ENCODE data around the gene OXTR. TPM values are rescaled to one million over a fixed set of nuclear protein-coding genes. Genes with fewer than 3 reads are reported as not detected.

The OXTR gene
- total RNA-seq, 1 experiment from 2014 or later: 0.63 TPM

DNA sequence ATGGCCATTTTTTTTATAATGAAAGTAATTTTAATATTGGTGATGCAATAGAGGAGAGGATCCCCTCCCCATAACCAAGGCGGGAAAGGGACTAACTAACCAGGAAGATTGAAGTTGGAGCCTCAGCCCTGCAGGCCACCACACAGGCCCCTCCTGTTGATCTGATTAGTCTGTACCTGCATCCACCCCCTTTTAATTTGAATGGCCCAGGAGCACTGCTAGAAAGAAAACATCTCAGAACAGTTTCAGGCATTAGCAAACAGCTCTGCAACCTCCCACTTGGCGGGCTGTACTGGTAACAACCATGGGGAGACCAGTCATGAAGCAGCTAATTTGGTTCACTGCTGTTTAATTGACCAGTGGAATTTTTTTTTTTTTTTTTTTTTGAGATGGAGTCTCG, 25.5 kb downstream of the OXTR start:
- CTCF ChIA-PET: interaction anchor here (1.6 kb wide), 1 partner anchor 26 kb away, joined by 6 read pairs; the partner anchor contains the start of gene OXTR
- DNase-seq (ENCODE audit: unreplicated experiment): no peak
- TF ChIP-seq, protein P1, sequence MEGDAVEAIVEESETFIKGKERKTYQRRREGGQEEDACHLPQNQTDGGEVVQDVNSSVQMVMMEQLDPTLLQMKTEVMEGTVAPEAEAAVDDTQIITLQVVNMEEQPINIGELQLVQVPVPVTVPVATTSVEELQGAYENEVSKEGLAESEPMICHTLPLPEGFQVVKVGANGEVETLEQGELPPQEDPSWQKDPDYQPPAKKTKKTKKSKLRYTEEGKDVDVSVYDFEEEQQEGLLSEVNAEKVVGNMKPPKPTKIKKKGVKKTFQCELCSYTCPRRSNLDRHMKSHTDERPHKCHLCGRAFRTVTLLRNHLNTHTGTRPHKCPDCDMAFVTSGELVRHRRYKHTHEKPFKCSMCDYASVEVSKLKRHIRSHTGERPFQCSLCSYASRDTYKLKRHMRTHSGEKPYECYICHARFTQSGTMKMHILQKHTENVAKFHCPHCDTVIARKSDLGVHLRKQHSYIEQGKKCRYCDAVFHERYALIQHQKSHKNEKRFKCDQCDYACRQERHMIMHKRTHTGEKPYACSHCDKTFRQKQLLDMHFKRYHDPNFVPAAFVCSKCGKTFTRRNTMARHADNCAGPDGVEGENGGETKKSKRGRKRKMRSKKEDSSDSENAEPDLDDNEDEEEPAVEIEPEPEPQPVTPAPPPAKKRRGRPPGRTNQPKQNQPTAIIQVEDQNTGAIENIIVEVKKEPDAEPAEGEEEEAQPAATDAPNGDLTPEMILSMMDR (IDR thresholded peaks at IDR 0.05; ENCODE audit: unreplicated experiment): no peak
- intact Hi-C loops (cut with micrococcal nuclease): loop anchor here (10.0 kb wide), 1 partner anchor 299 kb away; no protein-coding TSS in a partner anchor
- H3K4me3 Mint-ChIP-seq (ENCODE audit: unreplicated experiment): no peak overlapping the region
- peaks cover 7% of the 10 kb centered on the region for H3K36me3 Mint-ChIP-seq (ENCODE audit: insufficient read depth, unreplicated experiment)
- no TSS peak for BruUV-seq (replicated peaks)
- H3K27ac Mint-ChIP-seq (ENCODE audit: low read depth, unreplicated experiment): no peak overlapping the region
- no peaks in the 10 kb centered on the region for H3K27me3 Mint-ChIP-seq (ENCODE audit: insufficient read depth, unreplicated experiment)
- H3K9me3 Mint-ChIP-seq (ENCODE audit: unreplicated experiment): no peaks in the 10 kb centered on the region
- POLR2A ChIA-PET: interaction anchor here (0.6 to 1.8 kb wide), 2 partner anchors 14 to 234 kb away, joined by 3 to 6 read pairs; no protein-coding TSS in a partner anchor
- peaks cover 38% of the 10 kb centered on the region for H3K4me1 Mint-ChIP-seq (ENCODE audit: insufficient read depth, unreplicated experiment)

DNA sequence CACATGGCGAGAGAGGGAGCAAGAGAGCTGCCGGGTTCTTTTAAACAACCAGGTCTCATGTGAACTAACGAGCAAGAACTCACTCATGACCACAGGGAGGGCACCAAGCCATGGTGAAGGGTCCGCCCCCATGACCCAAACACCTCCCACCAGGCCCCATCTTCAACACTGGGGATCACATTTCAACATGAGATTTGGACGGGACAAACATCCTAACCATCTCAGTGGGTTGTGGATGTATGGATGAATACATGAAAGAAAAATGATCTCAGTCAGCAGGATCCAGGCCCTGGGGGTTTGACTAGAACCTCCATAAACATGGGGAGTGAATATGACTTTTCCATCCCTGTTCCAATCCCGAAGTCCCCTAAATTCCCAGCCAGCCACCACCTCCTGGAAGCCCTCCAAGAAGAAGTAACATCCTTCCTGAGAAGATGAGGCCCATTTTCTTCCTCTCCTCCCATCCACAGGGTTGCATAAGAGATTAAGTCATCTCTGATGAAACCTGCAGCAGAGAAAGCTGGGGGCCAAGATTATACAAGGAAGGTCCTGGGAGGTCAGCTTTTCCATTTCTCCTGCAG, 26.3 kb downstream of the OXTR start:
- TF ChIP-seq, protein P1 (IDR thresholded peaks at IDR 0.05; ENCODE audit: unreplicated experiment): no peak
- ChIA-PET CTCF (interaction anchor here (0.8 to 1.6 kb wide), 2 partner anchors 15 to 27 kb away, joined by 4 to 6 read pairs; partner anchors contain the start of gene OXTR), POLR2A (interaction anchor here (1.8 kb wide), 1 partner anchor 15 kb away, joined by 6 read pairs; no protein-coding TSS in a partner anchor)
- no peaks in the 10 kb centered on the region for H3K27me3 Mint-ChIP-seq (ENCODE audit: insufficient read depth, unreplicated experiment)
- H3K4me3 Mint-ChIP-seq (ENCODE audit: unreplicated experiment): no peak overlapping the region
- H3K27ac Mint-ChIP-seq (ENCODE audit: low read depth, unreplicated experiment): no peak overlapping the region
- peaks cover 45% of the 10 kb centered on the region for H3K4me1 Mint-ChIP-seq (ENCODE audit: insufficient read depth, unreplicated experiment)
- intact Hi-C loops (cut with micrococcal nuclease): loop anchor here (10.0 kb wide), 1 partner anchor 298 kb away; no protein-coding TSS in a partner anchor
- H3K36me3 Mint-ChIP-seq (ENCODE audit: insufficient read depth, unreplicated experiment): peaks cover 12% of the 10 kb centered on the region
- no peaks in the 10 kb centered on the region for H3K9me3 Mint-ChIP-seq (ENCODE audit: unreplicated experiment)
- no TSS peak for BruUV-seq (replicated peaks)
- peak; percentile 83 for DNase-seq (ENCODE audit: unreplicated experiment)

DNA sequence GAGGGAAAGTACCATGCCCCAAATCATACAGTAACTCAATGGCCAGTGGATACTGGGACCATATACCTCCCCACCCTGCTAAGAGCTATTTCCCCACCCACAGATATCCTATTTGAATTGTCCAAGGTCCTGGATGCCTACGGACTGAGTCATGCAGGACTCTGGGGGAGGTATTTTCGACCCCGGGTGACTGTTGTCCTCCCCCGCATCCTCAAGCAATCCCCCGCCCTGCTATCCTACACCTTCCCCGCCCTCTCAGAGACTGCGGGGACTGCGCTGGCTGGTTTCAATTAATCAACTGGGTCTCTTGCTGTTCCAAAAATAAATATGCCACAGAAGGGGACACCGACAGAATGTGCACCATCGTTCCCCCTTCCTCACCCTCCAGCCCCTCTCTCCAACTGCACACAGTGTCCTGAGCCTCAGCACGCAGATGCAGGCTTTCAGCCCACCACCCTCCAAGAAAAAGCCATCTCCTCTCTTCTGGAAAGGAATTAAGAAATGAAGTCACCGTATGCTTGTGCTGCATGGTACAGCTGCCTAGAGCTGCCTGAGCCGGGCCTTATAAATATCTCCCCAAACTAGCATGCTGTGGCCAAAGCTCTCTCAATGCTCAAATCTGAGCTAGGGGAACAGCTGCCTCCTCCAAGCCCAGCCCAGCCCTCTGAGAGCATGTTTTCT, 27.7 kb downstream of the OXTR start:
- H3K4me3 Mint-ChIP-seq (ENCODE audit: unreplicated experiment): no peak overlapping the region
- ChIA-PET CTCF (interaction anchor here (0.7 to 2.0 kb wide), 5 partner anchors 10 to 79 kb away, joined by 3 to 8 read pairs (median 4); partner anchors contain the start of gene OXTR), POLR2A (interaction anchor here (2.7 kb wide), 1 partner anchor 29 kb away, joined by 10 read pairs; no protein-coding TSS in a partner anchor)
- intact Hi-C loops (cut with micrococcal nuclease): loop anchor here (10.0 kb wide), 1 partner anchor 297 kb away; no protein-coding TSS in a partner anchor
- DNase-seq (ENCODE audit: unreplicated experiment): peak; percentile 77
- H3K36me3 Mint-ChIP-seq (ENCODE audit: insufficient read depth, unreplicated experiment): peaks cover 17% of the 10 kb centered on the region
- BruUV-seq (replicated peaks): no TSS peak
- H3K27ac Mint-ChIP-seq (ENCODE audit: low read depth, unreplicated experiment): peak overlapping the region; percentile 36
- H3K27me3 Mint-ChIP-seq (ENCODE audit: insufficient read depth, unreplicated experiment): no peaks in the 10 kb centered on the region
- H3K4me1 Mint-ChIP-seq (ENCODE audit: insufficient read depth, unreplicated experiment): peaks cover 51% of the 10 kb centered on the region
- H3K9me3 Mint-ChIP-seq (ENCODE audit: unreplicated experiment): no peaks in the 10 kb centered on the region
- TF ChIP-seq, protein P1 (IDR thresholded peaks at IDR 0.05; ENCODE audit: unreplicated experiment): no peak
